Tongue (tissue), 3 donors: ENCODE data around the gene TCERG1. TPM values are rescaled to one million over a fixed set of nuclear protein-coding genes. Genes with fewer than 3 reads are reported as not detected.
A peak's percentile ranks its signal among the peaks of the same experiment; 100 is the strongest.
"Not testable (repeated sequence)": the region's sequence is repeated elsewhere in the genome, so short reads cannot be mapped to it uniquely, and the experiment has no call there.

Experiments used
- DNase-seq: peaks from one replicate; pipeline ENCODE4 v3.0.0-alpha.2; 2015
- small RNA-seq: library from RNA; depleted of rRNA; stranded (forward); fragments of <200 nt; gene quantifications from one replicate; pipeline ENCODE3, GENCODE V24; 2014; ENCODE audit warnings: low replicate concordance
- total RNA-seq: library from RNA; depleted of rRNA; stranded (reverse); fragments of >200 nt; gene quantifications from one replicate; pipeline ENCODE4 v1.2.3, GENCODE V29; 2014

Gene TCERG1
- total RNA-seq, 1 donor from 2014 or later = 67.6 TPM

DNA sequence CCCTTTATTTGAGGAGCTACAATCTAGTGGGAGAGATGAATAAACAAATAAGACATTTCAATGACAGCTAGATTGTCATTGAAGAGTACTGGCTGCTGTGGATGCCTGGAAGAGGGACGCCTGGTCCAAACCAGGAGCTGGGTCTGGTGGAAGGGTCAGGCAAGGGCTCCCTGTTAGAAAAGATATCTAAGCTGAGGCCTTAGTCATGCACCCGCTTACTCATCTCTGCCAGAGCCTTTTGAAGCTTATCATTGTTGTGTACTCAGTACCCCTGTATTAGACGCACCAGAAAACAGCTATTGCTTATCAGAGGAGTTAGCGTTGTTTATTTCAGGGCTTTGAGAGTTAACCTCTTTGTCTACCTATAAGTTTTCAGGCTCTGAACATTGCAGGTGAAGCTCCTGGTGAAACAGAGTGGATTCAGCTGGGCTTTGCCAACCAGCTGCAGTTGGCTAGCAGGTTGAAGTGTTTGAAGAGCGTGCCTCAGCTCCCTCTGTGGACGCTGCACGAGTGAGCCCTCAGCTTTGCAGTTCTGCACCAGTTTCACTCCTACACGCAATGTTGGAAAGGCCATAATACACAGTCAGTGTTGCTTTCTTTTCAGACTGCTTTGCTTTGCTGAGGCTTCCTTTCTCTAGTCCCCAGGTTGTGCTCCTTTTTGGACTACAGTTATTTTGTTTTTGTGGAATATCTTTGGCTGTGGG lies 74.4 kb downstream of the TCERG1 start:
- no peak for DNase-seq

DNA sequence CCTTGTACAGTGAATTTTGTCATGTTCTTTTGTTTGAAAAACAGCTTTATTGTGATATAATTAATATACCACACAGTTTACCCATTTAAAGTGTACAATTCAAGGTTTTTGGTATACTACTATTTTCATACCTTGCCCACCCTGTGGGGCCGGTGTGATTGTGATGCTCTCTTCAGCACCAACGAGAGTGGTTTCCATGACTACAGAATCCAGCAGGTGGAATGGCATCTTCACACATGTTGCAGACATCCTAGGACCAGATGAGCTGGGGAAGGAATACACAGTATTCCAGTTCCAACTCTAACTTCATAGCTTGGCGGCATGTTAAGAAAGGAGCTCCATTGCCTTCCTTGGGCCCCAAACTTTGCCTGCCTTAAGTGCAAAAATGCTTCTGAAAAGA lies 76.6 kb downstream of the TCERG1 start:
- DNase-seq = no peak

DNA sequence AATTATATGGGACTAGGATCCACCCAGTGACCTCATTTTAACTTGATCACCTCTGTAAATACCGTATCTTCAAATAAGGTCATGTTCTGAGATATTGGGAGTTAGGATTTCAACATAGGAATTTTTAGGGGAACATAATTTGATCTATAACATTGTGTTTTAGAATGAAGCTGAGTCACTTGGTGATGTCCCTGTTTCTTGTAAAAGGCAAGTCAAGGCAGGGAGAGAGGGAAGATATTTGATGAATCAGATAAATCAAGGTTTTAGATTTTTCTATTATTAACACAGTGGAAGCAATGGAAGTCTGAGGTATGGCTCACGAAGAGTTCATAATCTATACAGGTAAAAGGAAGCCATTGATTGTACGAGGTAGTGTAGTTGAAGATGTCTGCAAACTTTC lies 80.7 kb downstream of the TCERG1 start:
- no peak for DNase-seq

DNA sequence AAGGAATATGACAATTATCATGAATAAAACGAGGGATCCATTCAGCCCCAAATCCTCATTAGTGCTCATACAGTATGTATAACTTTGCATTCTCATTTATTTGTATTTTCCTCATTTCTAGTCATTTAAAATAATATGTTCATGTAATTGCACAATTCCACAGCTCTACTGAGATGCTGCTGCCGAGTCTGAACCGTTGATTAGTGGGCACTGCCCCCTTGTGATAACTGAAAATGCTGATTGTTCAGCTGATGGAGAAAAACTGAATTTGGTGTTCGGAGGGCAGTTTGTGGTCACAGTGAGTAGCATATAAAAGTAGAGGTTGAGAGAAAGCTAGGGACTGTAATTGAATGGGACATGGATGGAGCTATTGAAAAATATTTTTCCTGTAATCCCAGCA lies 81.1 kb downstream of the TCERG1 start:
- no peak for DNase-seq

DNA sequence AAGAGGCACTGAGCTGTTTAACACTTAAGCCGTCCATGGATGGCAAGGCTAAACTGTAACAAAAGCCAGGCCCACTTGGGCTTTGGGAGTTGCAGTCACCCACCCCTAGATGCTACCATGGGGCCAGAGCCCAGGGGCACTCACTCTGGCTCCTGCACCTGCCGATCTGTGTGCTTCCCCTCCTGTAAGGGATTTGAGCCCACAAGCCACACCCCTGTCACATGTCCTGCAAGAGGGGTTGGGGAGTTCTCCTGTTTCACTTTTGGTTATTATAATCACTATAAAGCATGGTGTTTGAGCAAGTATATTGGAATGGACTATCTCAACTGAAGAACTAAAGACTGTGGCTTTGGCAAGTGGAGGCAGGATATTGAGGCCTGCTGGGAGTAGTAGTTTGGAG lies 82.9 kb downstream of the TCERG1 start:
- DNase-seq = no peak

DNA sequence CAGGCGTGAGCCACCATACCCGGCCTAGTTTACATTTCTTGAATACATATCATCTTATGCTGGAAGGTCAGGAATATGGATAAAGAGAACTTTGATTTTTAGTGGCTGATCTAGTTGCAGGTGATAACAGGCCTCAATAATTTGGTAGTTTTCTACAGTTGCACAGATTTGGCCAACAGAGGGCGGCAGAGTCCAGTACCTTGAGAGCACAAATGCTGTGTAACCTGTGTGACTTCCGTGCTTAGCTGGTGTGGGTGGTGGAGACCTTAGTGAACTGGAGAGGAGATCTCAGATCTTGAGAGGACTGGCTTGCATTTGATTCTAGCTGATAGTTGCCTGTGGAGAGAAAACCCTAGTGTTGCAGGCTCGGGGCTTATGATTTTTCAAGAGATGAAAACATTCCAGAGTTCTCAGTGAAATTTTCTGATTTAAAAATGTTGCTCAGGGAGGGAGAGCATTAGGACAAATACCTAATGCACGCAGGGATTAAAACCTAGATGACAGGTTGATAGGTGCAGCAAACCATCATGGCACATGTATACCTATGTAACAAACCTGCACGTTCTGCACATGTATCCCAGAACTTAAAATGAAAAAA lies 86.2 kb downstream of the TCERG1 start:
- DNase-seq = peak; percentile 78

DNA sequence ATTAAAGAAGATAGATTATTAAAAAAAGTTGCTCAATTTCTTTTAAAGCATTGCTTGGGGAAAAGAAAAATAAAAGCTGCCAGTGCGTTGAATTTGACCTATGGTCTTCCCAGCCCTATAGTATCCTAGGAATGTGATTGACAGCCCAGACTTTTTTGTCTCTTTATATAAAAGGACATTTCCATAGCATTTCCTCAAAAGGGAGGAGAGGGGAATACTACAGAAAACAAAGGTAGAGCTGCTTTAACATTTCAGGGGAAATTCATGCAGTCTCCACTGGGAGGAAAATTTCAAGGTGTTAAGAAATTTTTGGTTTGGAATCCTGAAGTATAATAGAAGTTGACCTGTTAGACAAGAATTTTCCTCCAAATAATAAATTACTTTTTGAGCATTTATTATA lies 86.7 kb downstream of the TCERG1 start:
- DNase-seq = no peak

DNA sequence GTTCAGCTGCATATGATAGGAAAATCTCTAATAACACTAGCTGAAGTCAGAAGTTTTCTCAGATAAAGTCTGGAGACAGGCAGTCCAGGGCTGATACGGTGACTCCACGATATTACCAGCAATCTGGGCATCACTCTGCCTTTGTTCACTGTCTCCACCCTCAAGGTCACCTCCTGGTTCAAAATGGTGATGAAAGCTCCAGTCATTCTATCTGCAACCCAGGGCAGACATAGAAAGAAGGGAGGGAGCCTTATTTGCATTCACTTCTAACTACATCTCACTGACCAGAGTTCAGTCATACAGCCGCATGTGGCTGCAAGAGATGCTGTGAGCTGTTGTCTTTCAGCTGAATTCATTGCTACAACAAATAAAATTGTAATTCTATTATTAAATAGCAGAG lies 91.3 kb downstream of the TCERG1 start:
- DNase-seq = no peak

DNA sequence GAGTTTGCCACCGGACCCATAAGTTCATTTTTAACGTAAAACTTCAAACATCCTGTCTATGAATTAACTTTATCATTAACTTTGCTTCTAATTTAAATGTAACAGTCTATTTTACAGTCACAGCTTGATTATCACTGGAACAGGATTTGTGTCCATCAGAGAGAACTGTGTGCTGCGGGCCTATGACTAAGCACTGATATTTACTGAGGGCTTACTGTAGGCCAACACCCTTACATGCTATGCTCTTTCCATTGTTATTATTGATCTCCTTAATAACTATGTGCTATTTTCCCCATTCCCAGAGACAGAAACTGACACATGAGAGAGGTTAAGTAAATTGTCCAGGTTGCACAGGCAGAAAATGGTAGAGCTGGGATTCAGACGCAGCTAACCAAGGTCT lies 92.8 kb downstream of the TCERG1 start:
- no peak for DNase-seq

DNA sequence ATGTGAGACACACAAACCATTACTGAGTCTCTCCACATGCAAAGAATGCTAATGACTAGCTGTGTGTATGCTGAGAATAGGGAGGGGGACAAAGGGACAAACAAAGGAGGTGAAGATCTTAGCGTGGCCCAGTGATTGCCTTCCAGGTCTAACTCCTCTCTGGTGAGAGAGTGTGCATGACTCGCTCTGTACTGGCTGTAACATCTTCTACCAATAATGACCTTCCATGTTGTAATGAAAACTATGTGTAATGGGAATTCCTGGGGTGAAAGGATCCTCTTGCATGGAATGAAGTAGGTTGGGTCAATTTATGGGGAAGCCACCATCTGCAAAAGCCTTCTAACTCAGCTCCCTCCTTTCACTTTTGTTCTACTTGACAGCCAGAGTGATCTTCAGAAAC lies 93.3 kb downstream of the TCERG1 start:
- DNase-seq = no peak

DNA sequence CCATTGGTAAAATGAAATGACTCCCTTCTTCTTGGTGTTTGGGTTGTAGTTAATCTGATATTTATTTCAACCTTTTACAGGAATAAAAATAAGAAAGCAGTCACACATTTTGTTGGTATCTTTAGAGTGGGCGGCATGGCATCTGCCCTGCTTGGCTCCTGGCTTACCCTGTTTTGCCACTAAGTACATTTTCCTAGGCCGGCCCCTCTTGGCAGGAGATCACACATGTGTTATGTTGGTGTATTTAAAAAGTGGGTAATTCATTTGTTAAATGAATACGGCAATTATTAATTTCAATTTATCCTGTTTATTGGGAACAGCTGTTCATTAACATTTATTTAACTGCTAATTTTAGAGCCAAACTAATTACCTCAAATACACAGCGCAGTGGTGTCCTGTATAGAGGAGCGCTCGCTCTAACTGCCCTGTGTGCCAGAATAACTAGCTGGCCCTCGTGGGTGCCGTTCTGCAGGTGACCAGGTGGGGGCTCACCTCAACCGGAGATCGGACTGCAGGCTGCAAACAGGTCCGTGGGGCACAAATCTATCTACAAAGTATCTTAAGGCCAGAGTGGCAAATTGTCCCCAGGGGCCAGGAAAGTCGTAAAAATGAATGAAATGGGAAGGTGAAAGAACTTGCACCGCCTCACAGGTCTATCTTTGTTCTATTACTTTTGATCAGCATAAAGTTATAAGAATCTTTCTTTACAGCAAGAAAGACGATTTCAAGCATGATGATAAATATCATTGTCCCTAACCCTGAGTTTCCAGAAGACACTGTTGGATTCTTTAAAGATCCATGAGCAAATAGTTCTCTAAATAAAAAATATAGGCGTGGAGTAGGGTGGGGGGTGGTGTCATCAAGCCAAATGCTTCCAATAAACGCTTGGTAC lies 95.1 kb downstream of the TCERG1 start:
- peak; percentile 64 for DNase-seq

DNA sequence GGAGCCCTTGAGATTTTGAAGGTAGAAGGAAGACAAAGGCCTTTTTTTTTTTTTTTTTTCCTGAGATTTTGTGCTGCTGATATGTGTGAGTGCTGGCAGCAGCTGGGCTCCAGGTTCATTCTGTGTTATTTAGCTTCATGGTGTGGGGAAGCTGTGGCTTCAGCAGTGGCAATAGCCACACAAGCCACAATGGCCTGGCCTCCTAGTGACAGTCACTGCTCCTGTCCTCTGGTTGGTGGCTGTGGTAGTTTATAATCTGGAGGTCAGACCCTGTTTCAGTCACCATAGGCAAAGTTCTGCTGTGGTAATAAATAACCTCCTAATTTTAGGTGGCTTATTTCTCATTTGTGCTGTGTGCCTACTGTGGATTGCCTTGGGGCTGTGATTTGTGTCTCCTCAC lies 97.1 kb downstream of the TCERG1 start:
- DNase-seq = no peak

DNA sequence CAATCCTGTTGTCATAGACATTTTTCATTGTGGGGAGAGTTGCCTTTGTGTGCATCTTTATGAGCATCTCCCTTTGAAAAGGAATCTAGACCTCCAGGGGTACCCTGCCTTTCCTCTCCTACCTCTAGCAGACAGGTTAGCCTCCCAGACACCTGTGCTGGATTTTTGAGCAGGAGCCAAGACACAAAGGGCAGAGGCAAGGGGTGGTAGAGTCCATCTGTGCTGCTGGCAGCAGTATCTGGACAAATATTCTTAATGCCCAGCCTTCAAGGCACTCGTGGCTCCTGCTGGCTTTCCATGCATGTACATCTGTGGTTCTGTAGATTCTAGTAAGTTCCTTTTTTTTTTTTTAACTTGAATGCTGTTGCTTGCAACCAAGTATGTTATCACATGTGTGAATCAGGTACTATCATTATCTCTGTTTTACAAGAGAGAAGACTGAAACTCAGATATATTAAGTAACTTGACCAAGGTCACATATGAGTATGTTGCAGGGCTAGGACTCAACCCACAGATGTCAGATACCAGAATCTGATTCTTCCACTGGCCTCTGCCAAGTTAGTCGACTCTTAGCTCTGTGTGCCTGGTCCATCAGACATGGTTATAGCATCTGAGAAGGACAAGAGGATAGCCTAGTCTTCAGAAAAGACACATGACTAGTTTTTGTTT lies 101.8 kb downstream of the TCERG1 start:
- no peak for DNase-seq

DNA sequence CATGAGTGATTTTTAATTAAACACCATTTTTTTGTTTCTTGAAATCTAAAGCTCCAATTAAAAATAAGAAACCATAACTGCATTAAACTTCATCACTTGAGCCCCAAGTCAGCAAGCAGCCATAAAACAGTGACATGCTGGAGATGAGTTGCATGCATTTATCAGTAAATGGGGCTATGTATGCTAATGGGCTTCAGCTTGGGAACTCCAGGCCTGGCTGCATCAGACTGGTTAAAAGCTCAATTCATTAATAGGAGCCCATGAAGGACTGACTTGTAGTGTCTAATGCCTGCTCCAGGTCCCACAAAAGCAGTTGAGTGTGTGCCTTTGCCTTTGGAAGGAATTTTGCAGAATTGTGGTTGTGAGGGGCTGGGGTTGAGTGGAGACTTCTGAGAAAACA lies 102.5 kb downstream of the TCERG1 start:
- no peak for DNase-seq

DNA sequence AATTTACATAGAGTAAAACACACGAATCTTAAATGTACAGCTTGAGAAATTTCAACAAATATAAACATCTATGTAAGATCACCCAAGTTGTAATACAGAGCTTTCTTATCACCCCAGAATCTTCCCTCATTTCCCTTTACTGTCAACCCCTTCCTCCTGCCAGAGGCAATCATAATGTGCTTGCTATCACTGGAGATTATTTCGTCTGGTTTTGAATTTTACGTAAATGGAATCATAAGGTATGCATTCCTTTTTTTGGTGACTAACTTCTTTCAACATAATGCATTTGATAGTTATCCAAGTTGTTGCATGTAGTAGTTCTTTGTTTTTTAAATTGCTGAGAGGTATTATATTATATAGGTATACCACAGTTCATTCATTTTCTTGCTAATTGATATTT lies 106.3 kb downstream of the TCERG1 start:
- DNase-seq = no peak

DNA sequence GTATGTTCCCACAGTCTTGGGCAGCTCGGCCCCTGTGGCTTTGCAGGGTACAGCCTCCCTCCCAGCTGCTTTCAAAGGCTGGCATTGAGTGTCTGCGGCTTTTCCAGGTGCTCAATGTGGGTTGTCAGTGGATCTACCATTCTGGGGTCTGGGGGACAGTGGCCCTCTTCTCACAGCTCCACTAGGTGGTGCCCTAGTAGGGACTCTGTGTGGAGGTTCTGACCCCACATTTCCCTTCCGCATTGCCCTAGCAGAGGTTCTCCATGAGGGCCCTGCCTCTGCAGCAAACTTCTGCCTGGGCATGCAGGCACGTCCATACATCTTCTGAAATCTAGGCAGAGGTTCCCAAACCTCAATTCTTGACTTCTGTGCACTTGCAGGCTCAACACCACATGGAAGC lies 109.8 kb downstream of the TCERG1 start:
- DNase-seq = not testable (repeated sequence)

DNA sequence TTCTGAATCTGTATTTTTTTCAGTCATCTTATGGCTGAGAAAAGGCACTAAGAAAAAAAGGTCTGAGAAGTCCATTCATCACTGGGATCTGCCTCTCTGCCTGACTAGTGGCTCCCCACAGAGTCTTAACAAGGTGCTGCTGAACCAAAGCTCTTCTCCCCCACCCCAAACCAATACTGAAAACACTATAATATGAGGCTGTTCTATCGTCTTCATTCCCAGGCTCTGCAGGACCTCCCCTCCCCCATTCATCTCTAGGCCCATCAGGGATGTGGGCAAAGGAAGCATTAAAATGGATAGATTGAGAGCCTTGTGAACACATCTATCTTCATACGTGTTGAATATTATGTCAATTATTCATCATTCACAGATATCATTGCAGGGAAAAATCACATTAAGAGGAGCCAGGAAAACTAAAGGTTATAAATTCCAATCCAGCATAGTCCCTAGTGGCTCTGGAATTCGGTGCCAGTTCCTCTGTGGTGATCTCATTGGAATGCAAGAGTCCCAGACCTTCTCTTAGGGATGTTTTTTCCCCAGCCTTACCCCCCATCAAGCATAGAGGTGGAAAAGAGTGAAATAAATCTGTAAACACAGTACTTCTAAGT lies 113.2 kb downstream of the TCERG1 start:
- DNase-seq = no peak

Small RNA genes within 50 kb of the gene (small RNA-seq; reads per million reads assigned to genes)
- not detected for gene RF02271

Other genes starting within 250 kb of the TCERG1 start
- 36.7 TPM for gene RBM27, start 243.7 kb upstream of the TCERG1 start, total RNA-seq
- not detected for gene POU4F3, start 108.5 kb upstream of the TCERG1 start, total RNA-seq
- gene GPR151, start 68.9 kb downstream of the TCERG1 start, total RNA-seq = not detected